Activated B cell treated with CpG ODN at 0.5 μM for 24 hours (primary cell): ENCODE results near the gene MED13L. TPM values are rescaled to one million over a fixed set of nuclear protein-coding genes. Genes with fewer than 3 reads are reported as not detected.
A peak's percentile ranks its signal among the peaks of the same experiment; 100 is the strongest.

ENCODE experiments used
- ATAC-seq: fragments of 200-7000 bp; cut with Tn5 transposase; one replicate; pipeline ENCODE4 v1.10.0; 2021; ENCODE audit warnings: low read depth, mild to moderate bottlenecking, moderate library complexity
- CTCF ChIA-PET: fragments of 350-600 bp; sonication (Branson Sonifier 250); formaldehyde crosslinking; loops from one replicate; lab custom pipeline; 2021; ENCODE audit warnings: antibody characterized with exemption; lab: Charles Lee
- POLR2A ChIA-PET: fragments of 350-600 bp; sonication (Branson Sonifier 250); formaldehyde crosslinking; loops from one replicate; lab custom pipeline; 2021; ENCODE audit warnings: antibody characterized with exemption; lab: Charles Lee
- DNase-seq: peaks from one replicate; pipeline ENCODE4 v3.0.0; 2022
- H3K27ac Mint-ChIP-seq: one replicate; pipeline ENCODE4 v1.8.0; 2020; ENCODE audit warnings: mixed read lengths
- H3K27me3 Mint-ChIP-seq: one replicate; pipeline ENCODE4 v1.8.0; 2021; ENCODE audit warnings: mixed read lengths
- H3K36me3 Mint-ChIP-seq: one replicate; pipeline ENCODE4 v1.8.0; 2021; ENCODE audit warnings: low read depth, mixed read lengths
- H3K4me1 Mint-ChIP-seq: one replicate; pipeline ENCODE4 v1.8.0; 2021; ENCODE audit warnings: mixed read lengths
- H3K4me3 Mint-ChIP-seq: one replicate; pipeline ENCODE4 v1.8.0; 2020; ENCODE audit warnings: mild to moderate bottlenecking, mixed read lengths
- H3K9me3 Mint-ChIP-seq: one replicate; pipeline ENCODE4 v1.8.0; 2020; ENCODE audit warnings: mixed read lengths
- intact Hi-C: fragments of 100-400 bp; cut with micrococcal nuclease; formaldehyde crosslinking; loops from one replicate; pipeline ENCODE4 v1.15.1; 2024
- total RNA-seq: library from RNA; stranded (reverse); gene quantifications from 2 replicates; pipeline ENCODE4 v1.2.3, GENCODE V29; 2022
- TF ChIP-seq, protein P1 (sequence below): fragments of 200-600 bp; IDR thresholded peaks from one replicate; pipeline ENCODE4 v1.8.0; 2022; ENCODE audit warnings: antibody characterized with exemption, mild to moderate bottlenecking

MED13L gene
- total RNA-seq, 1 donor from 2014 or later = 183 TPM

DNA sequence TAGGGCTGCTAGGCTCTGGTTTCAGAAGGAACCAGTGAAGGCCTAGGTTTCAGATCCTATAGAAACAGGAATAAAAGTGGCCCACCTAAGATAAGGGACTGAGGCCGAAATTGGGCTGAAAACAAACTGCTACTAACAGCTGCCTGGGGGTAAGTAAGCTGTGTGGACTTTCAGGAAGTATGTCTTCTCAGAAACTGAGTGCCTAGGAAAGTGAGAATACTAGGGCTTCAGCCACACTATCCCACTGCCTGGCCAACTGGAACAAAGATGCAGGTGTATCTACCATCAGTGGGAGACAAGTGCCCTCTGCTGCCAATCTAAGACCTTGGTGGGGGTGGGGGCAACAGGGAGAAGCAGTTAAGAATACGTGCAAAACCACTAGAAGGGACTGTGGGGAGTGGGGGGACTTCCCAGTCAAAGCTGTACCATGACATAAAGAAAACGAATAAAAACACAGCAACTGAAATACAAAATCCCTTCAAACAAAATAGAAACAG lies 82.5 kb downstream of the MED13L start:
- DNase-seq (peak; percentile 39), ATAC-seq (peak; percentile 89)
- Mint-ChIP-seq H3K4me3 (peak overlapping the region; percentile 71), H3K9me3 (no peaks in the 10 kb centered on the region), H3K36me3 (no peaks in the 10 kb centered on the region), H3K4me1 (peaks cover 82% of the 10 kb centered on the region), H3K27me3 (no peaks in the 10 kb centered on the region), H3K27ac (peak overlapping the region; percentile 89)
- TF ChIP-seq, protein P1, sequence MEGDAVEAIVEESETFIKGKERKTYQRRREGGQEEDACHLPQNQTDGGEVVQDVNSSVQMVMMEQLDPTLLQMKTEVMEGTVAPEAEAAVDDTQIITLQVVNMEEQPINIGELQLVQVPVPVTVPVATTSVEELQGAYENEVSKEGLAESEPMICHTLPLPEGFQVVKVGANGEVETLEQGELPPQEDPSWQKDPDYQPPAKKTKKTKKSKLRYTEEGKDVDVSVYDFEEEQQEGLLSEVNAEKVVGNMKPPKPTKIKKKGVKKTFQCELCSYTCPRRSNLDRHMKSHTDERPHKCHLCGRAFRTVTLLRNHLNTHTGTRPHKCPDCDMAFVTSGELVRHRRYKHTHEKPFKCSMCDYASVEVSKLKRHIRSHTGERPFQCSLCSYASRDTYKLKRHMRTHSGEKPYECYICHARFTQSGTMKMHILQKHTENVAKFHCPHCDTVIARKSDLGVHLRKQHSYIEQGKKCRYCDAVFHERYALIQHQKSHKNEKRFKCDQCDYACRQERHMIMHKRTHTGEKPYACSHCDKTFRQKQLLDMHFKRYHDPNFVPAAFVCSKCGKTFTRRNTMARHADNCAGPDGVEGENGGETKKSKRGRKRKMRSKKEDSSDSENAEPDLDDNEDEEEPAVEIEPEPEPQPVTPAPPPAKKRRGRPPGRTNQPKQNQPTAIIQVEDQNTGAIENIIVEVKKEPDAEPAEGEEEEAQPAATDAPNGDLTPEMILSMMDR = no peak
- intact Hi-C loops = loop anchor here (1.0 to 5.0 kb wide), 7 partner anchors 22 to 364 kb away; partner anchors contain the start of genes MAP1LC3B2 and MED13L
- ChIA-PET CTCF (no interaction called here), POLR2A (interaction anchor here (0.7 to 1.7 kb wide), 3 partner anchors 31 to 364 kb away, joined by 3 to 11 read pairs (median 5); partner anchors contain the start of gene MAP1LC3B2)

DNA sequence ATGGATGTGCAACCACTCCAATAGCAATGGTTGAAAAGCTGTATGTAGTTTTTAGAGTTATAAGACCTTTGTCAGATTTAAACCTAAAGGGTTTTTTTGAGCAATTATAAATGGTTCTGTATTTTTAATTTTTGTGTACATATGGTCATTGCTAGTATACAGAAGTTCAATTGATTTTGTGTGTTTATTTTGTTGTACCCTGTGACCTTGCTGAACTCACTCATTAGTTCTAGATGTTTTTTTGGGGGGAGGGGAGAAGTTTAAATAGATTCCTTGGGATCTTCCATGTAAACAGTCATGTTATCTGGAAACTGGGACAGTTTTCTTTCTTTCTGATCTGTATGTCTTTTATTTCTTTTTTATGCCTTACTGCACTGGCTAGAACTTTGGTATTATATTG lies 87.8 kb downstream of the MED13L start:
- H3K4me1 Mint-ChIP-seq = peaks cover 77% of the 10 kb centered on the region
- ATAC-seq = no peak
- no peak overlapping the region for H3K4me3 Mint-ChIP-seq
- H3K27ac Mint-ChIP-seq = peak overlapping the region; percentile 2
- no peaks in the 10 kb centered on the region for H3K27me3 Mint-ChIP-seq
- intact Hi-C loops = no loop called here
- DNase-seq = no peak
- TF ChIP-seq, protein P1 = no peak
- peaks cover 3% of the 10 kb centered on the region for H3K36me3 Mint-ChIP-seq
- no peaks in the 10 kb centered on the region for H3K9me3 Mint-ChIP-seq
- POLR2A ChIA-PET = no interaction called here
- CTCF ChIA-PET = no interaction called here

DNA sequence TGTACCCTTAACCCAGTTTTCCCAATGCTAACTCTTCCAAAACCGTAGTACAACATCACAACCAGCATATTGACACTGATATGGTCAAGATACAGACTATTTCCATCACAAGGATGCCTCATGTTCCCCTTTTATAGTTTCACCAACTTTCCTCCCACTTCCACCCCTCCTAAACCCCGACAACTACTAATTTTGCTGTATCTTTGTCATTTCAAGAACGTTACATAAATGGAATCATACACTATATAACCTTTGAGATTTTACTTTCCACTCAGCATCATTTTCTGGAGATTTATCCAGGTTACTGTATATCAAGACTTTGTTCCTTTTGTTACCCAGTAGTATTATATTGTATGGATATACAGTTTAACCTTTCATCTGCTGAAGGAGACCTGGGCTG lies 88.9 kb downstream of the MED13L start:
- intact Hi-C loops = no loop called here
- Mint-ChIP-seq H3K36me3 (peaks cover 3% of the 10 kb centered on the region), H3K4me3 (no peak overlapping the region), H3K27ac (no peak overlapping the region), H3K9me3 (no peaks in the 10 kb centered on the region), H3K27me3 (no peaks in the 10 kb centered on the region), H3K4me1 (peaks cover 76% of the 10 kb centered on the region)
- TF ChIP-seq, protein P1 = no peak
- no peak for DNase-seq
- ATAC-seq = no peak
- ChIA-PET POLR2A (no interaction called here), CTCF (no interaction called here)

DNA sequence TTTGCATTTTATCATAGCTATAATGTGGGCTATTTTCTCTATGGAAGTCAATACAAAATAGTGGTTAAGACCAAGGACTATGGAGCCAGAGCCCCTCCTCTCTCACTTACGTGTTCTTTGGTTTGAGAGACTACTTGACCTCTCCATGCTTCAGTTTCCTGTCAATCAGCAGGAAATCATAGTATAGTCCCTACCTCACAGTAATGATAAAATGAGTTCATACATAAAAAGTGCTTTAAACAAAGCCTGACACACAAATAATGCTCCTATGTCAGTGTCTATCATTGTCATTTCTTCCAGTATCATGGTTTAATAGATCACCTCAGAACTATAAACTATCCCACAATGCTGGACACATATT lies 90.4 kb downstream of the MED13L start:
- intact Hi-C loops = no loop called here
- Mint-ChIP-seq H3K4me3 (no peak overlapping the region), H3K9me3 (no peaks in the 10 kb centered on the region), H3K27ac (no peak overlapping the region), H3K36me3 (peaks cover 3% of the 10 kb centered on the region), H3K27me3 (no peaks in the 10 kb centered on the region), H3K4me1 (peaks cover 75% of the 10 kb centered on the region)
- POLR2A ChIA-PET = no interaction called here
- TF ChIP-seq, protein P1 = no peak
- DNase-seq = no peak
- CTCF ChIA-PET = no interaction called here
- ATAC-seq = no peak

DNA sequence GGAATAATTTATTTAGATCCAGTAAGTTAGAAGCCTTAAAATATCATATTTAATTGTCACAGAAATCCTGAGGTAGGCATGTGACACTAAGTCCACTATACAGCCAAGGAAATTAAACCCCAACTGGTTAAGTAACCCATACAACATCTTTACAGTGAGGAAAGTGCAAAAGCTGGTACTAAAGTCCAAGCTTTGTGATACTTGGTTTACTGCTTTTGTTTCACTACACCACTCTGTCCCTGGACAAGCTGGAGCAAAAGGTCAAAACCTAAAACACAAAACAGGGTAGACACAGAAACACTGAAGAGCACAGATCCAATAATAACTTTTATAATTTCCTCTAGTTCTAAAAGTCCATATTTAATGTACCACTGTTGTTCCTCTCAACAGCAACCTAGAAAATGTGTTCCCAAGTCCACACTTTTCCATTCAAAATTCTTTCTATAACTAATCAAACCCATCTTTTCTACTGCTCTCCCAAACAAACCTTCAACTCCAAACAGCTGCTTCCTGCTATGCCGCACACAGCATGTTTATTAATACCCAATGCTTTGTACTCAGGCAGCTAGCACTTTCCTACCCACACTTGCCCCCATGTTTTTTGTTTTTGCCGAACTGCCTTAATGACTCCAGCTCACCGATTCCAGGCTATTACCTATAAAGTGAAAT lies 90.9 kb downstream of the MED13L start:
- H3K27me3 Mint-ChIP-seq = no peaks in the 10 kb centered on the region
- H3K9me3 Mint-ChIP-seq = no peaks in the 10 kb centered on the region
- TF ChIP-seq, protein P1 = no peak
- CTCF ChIA-PET = no interaction called here
- H3K36me3 Mint-ChIP-seq = peaks cover 3% of the 10 kb centered on the region
- ATAC-seq (no peak), DNase-seq (no peak)
- intact Hi-C loops = no loop called here
- H3K27ac Mint-ChIP-seq = no peak overlapping the region
- peaks cover 78% of the 10 kb centered on the region for H3K4me1 Mint-ChIP-seq
- POLR2A ChIA-PET = interaction anchor here (0.7 kb wide), 1 partner anchor 522 kb away, joined by 3 read pairs; no protein-coding TSS in a partner anchor
- H3K4me3 Mint-ChIP-seq = no peak overlapping the region
